GM10266 (cell line): ENCODE measurements around the gene SUPT20HL1.

Source experiments
- DNase-seq: peaks from one replicate; pipeline ENCODE4 v3.0.0; 2012; ENCODE audit errors: extremely low spot score
- CTCF ChIP-seq: IDR thresholded peaks from 2 replicates; pipeline ENCODE4 v1.5.1; 2012; ENCODE audit warnings: mild to moderate bottlenecking, low read depth; ENCODE audit not compliant: control insufficient read depth, insufficient read depth; ENCODE audit errors: missing control alignments

The SUPT20HL1 gene

GRCh38 chrX:24391843-24392242 is 31.4 kb downstream of the SUPT20HL1 start:
- no peak for TF ChIP-seq CTCF
- DNase-seq = no peak

GRCh38 chrX:24392709-24393108 is 32.3 kb downstream of the SUPT20HL1 start:
- DNase-seq = no peak
- no peak for TF ChIP-seq CTCF

- peak; percentile 32 for DNase-seq
- TF ChIP-seq CTCF = peak; percentile 61
Measured at GRCh38 chrX:24395775-24396174, 35.3 kb downstream of the SUPT20HL1 start.

- DNase-seq = no peak
- TF ChIP-seq CTCF = no peak
Measured at GRCh38 chrX:24396236-24396930, 35.9 kb downstream of the SUPT20HL1 start.

- no peak for TF ChIP-seq CTCF
- no peak for DNase-seq
Measured at GRCh38 chrX:24396931-24397279, 36.5 kb downstream of the SUPT20HL1 start.

- no peak for TF ChIP-seq CTCF
- no peak for DNase-seq
Measured at GRCh38 chrX:24398766-24399165, 38.3 kb downstream of the SUPT20HL1 start.

- no peak for TF ChIP-seq CTCF
- DNase-seq = no peak
Measured at GRCh38 chrX:24399550-24399949, 39.1 kb downstream of the SUPT20HL1 start.
